Measurements from ENCODE around the gene ADH5. TPM values are rescaled to one million over a fixed set of nuclear protein-coding genes. Genes with fewer than 3 reads are reported as not detected.
"Not testable (repeated sequence)": the region's sequence is repeated elsewhere in the genome, so short reads cannot be mapped to it uniquely, and the experiment has no call there.

ADH5 gene
- total RNA-seq, 1 donor from 2014 or later: 126 TPM

GRCh38 chr4:99054428-99054994, 34.1 kb downstream of the ADH5 start:
- intact Hi-C loops (cut with DNase I): loop anchor here (10.0 kb wide), 1 partner anchor 910 kb away; the partner anchor contains the start of gene STPG2
- DNase-seq (ENCODE audit: low spot score) (no peak), ATAC-seq (no peak)

DNA sequence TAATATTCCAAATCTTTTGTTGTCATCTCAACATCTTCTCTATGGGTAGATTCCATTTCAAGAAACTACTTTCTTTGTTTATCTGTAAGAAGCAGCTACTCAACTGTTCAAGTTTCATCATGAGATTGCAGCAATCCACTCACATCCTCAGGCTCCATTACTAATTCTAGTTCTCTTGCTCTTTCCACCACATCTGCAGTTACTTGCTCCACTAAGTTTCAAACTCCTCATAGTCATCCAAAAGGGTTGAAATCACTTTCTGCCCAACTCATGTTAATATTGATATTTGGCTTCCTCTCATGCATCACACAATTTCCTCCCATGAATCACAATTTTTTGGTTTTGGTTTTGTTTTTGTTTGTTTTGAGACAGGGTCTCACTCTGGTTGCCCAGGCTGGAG, 35.7 kb downstream of the ADH5 start:
- ATAC-seq (no peak), DNase-seq (ENCODE audit: low spot score) (no peak)
- intact Hi-C loops (cut with DNase I): loop anchor here (10.0 kb wide), 1 partner anchor 908 kb away; the partner anchor contains the start of gene STPG2

DNA sequence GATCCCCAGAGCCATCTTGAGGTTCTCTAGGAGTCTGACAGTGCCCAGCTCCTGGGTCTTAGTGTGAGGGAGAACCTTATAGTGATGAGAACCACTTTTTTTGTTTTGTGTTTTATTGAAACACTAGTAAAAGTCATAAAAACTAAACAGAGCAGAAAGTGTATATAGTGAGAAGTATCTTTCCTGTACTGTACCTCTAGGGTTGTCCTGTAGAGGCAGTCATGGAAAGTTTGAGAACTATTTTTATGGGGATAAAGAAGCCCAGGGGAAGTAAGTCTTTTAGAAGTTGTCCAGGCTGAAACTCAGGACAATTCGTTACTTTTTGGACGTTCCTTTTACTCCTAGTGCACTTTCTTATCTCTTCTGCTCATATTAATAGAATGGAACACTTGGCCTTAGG, 40.9 kb downstream of the ADH5 start:
- ATAC-seq: no peak
- intact Hi-C loops (cut with DNase I): no loop called here
- no peak for DNase-seq (ENCODE audit: low spot score)

- ATAC-seq: no peak
- intact Hi-C loops (cut with DNase I): no loop called here
These were observed 45.2 kb downstream of the ADH5 start for GRCh38 chr4:99043346-99043745.

GRCh38 chr4:99038213-99038612, 50.4 kb downstream of the ADH5 start:
- no peak for DNase-seq (ENCODE audit: low spot score)
- no peak for ATAC-seq
- intact Hi-C loops (cut with DNase I): no loop called here

More at GRCh38 chr4:99043346-99043745, 45.2 kb downstream of the ADH5 start:
- no peak for DNase-seq (ENCODE audit: low spot score)

- DNase-seq (ENCODE audit: low spot score): no peak
- intact Hi-C loops (cut with DNase I): no loop called here
- no peak for ATAC-seq
These were observed 54.6 kb downstream of the ADH5 start for GRCh38 chr4:99033956-99034355.

DNA sequence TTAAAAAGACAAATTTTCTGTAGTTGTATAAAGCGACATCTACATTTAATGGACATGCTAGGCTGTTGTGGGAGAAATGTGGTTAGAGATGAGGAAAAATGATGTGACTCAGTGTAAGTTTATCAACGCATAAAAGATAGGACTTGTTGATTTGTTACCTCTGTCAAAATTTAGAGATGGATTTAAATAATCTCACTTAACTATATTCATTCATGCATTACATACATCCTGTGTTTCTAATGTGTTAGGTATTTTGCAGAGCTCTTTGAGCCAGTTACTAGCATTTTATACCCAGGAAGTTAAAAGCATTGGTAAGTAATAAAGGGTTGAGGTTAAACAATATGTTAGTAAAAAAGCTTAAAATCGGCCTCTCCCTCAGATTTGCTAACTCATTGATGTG, 58.7 kb downstream of the ADH5 start:
- no peak for DNase-seq (ENCODE audit: low spot score)
- ATAC-seq: no peak
- intact Hi-C loops (cut with DNase I): no loop called here

DNA sequence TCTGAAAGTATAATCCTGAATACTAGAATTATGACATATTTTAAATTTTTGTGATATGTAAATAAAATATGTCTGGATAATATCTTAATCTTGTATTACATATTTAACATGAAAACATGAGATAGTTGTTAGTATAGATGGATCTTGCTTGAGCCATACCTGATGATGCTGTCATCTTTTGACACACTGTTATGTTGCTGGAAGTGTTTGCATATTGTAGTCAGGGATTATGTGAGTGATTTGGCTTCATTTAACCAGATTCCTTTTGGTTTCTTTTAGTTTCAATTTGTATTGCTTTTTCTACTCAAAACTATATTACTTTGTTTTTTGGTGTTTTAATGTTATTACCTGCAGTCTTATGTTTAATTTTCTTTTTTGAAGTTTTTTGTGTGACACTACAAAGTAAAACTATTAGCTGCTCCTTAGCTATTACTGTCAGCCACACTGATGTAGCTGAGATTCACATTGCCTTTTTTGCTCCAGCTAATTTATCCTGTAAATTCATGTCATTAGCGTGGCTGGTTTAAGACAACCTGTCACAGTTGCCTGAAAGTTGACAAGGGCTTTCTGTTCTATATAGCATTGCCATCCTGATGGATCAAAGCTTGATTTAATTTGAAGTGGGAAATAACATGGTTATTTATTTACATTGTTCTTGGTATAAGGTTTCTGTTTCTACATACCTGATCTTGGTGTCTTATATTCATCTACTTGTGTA, 59.4 kb downstream of the ADH5 start:
- DNase-seq (ENCODE audit: low spot score) (no peak), ATAC-seq (no peak)
- intact Hi-C loops (cut with DNase I): no loop called here

DNA sequence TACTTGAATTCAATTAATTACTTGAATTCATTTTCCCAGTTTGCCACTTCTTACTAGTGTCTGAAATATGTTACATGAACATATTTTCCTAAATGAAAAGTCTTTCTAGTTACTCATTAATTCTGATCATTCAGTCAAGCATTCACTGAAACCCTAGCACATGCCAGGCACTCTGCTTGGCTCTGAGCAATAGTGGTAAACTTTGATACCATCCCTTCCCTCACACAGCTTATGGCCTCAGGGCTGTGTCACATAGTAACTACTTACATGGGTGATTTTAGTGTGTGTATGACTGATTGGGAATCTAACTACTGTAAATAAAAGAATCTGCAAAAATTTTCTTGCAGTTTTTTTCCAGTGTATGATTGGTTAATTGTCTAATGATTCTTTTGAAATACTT, 60.4 kb downstream of the ADH5 start:
- ATAC-seq (no peak), DNase-seq (ENCODE audit: low spot score) (no peak)
- intact Hi-C loops (cut with DNase I): no loop called here

GRCh38 chr4:99027304-99027703, 61.3 kb downstream of the ADH5 start:
- ATAC-seq: no peak
- intact Hi-C loops (cut with DNase I): no loop called here
- no peak for DNase-seq (ENCODE audit: low spot score)

- no peak for DNase-seq (ENCODE audit: low spot score)
- no peak for ATAC-seq
- intact Hi-C loops (cut with DNase I): no loop called here
These were observed 63.1 kb downstream of the ADH5 start for GRCh38 chr4:99025506-99025905.

- intact Hi-C loops (cut with DNase I): no loop called here
- no peak for ATAC-seq
- no peak for DNase-seq (ENCODE audit: low spot score)
These were observed 63.9 kb downstream of the ADH5 start for GRCh38 chr4:99024481-99025275.

DNA sequence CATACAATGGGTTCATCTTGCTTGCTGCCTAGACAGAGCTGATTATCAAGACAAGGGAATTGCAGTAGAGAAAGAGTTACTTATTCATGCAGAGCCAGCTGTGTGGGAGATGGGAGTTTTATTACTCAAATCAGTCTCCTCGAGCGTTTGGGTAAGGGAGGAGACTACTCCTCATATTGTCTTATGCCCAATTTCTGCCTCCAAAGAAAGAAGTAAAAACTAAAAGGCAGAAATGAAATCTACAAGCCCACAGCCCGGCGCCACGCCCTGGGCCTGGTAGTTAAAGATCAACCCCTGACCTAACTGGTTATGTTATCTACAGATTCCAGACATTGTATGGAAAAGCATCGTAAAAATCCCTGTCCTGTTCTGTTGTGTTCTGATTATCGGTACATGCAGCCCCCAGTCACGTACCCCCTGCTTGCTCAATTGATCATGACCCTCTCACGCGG, 64.8 kb downstream of the ADH5 start:
- DNase-seq (ENCODE audit: low spot score); ATAC-seq; intact Hi-C loops (cut with DNase I): not testable (repeated sequence)

DNA sequence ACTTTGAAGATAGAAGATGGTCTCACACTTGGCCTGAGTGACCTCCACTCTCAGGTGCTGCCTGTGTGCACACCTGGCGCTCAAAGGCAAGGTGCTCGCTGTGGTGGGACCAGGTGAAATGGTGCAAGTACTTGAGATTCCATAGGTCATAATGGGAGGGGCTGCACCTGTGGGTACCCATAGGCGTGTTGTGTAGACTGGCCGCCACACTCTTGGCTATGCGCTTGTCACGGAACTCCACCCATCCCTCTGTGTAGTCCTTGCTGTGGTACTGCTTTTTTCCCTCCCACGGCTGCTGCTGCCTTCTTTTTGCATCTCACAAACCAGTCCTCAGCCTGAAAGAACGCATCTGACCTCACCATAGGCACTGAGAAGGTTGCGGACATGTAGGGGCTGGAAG, 66.0 kb downstream of the ADH5 start:
- DNase-seq (ENCODE audit: low spot score): no peak
- intact Hi-C loops (cut with DNase I): no loop called here
- no peak for ATAC-seq

DNA sequence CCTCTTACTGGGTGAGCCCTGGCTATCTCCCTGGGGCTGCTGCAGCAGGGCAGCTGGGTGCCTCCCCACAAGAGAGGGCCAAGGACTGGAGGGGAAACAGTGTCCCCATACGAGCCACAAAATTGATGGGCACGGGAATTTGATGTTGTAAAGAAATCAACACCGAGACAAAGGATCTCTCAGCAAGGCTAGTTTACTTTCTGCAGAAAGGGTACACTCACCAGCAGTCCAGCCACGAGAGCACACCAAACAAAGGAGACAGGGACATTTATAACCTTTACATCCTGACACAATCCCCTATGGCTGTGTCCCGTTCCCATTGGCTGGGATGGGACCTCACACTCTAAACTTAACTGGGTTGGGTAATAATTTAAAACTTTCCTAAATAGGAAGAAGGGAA, 67.2 kb downstream of the ADH5 start:
- intact Hi-C loops (cut with DNase I): no loop called here
- DNase-seq (ENCODE audit: low spot score) (no peak), ATAC-seq (no peak)

Other genes with a start within 250 kb of the ADH5 start
- 54.5 TPM for gene EIF4E, start 159.7 kb downstream of the ADH5 start, total RNA-seq
- gene METAP1, start 93.1 kb downstream of the ADH5 start, total RNA-seq: 33.2 TPM
- 1.8 TPM for gene ADH4, start 55.5 kb upstream of the ADH5 start, total RNA-seq
- gene ADH6, start 130.5 kb upstream of the ADH5 start, total RNA-seq: not detected
- 2.8 TPM for gene ADH1A, start 202.2 kb upstream of the ADH5 start, total RNA-seq
- 710 TPM for gene ADH1B, start 232.6 kb upstream of the ADH5 start, total RNA-seq

All from sciatic nerve (tissue), 2 donors.